HEK293T (cell line): Measurements from ENCODE around the gene CUEDC1.
A peak's percentile ranks its signal among the peaks of the same experiment; 100 is the strongest.

Experiments
- ARNT ChIP-seq: fragments of 450-650 bp; IDR thresholded peaks from 2 replicates; pipeline ENCODE4 v1.6.1; 2017; ENCODE audit warnings: mild to moderate bottlenecking
- BHLHE40 ChIP-seq: fragments of 450-650 bp; IDR thresholded peaks from 2 replicates; pipeline ENCODE4 v1.6.1; 2016; ENCODE audit warnings: mild to moderate bottlenecking, moderate library complexity, borderline replicate concordance
- CTBP1 ChIP-seq: fragments of 450-650 bp; IDR thresholded peaks from 2 replicates; pipeline ENCODE4 v1.6.1; 2016; ENCODE audit warnings: borderline replicate concordance
- FOXA1 ChIP-seq: fragments of 450-650 bp; IDR thresholded peaks from 2 replicates; pipeline ENCODE4 v1.6.1; 2016; ENCODE audit warnings: mild to moderate bottlenecking
- FOXK2 ChIP-seq: fragments of 450-650 bp; IDR thresholded peaks from 2 replicates; pipeline ENCODE4 v1.6.1; 2016; ENCODE audit warnings: mild to moderate bottlenecking
- FOXM1 ChIP-seq: fragments of 450-650 bp; IDR thresholded peaks from 2 replicates; pipeline ENCODE4 v1.6.1; 2017; ENCODE audit warnings: mild to moderate bottlenecking, borderline replicate concordance
- LEF1 ChIP-seq: fragments of 450-650 bp; IDR thresholded peaks from 2 replicates; pipeline ENCODE4 v1.6.1; 2017; ENCODE audit warnings: mild to moderate bottlenecking, borderline replicate concordance
- SUZ12 ChIP-seq: fragments of 450-650 bp; IDR thresholded peaks from 2 replicates; pipeline ENCODE4 v1.6.1; 2016; ENCODE audit warnings: mild to moderate bottlenecking
- TARDBP ChIP-seq: fragments of 450-650 bp; IDR thresholded peaks from 2 replicates; pipeline ENCODE4 v1.6.1; 2016
- ZNF384 ChIP-seq: fragments of 450-650 bp; IDR thresholded peaks from 2 replicates; pipeline ENCODE4 v1.6.1; 2016

DNA sequence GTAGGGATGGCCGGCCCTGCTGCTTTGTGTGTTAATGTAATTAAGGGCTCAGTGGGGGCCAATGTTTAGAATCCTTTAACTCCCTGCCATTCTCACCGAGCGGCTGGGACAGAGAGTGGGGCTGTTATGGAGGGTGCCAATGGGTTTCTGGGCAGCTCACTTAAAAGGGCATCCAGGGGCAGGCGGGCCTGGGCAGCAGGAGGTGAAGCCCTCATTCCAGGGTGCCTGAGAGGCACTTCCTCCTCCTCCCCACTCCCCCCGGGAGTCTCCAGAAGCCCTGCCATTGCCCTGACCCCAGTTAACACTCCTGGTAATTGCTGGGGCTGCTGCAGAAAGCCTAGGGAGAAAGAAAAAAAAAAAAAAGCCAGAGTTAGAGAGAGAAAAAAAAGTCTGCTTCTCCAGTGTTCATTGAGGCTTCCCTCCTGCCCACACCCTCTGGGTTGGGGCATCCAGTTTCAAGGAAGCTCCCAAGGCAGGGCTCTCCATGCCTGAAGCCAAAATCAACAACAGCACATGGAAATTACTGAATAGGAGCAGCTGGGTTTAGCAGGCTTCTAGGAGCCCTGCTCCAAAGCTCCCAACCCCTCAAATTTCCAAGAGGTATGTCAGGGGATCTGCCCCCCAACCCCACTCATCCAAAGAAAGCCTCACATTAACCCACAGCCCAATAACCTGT lies 28.0 kb downstream of the CUEDC1 start:
- TF ChIP-seq FOXK2 (no peak), FOXA1 (no peak), ARNT (no peak), SUZ12 (no peak), TARDBP (no peak), LEF1 (no peak), CTBP1 (no peak), FOXM1 (no peak), BHLHE40 (no peak), ZNF384 (peak; percentile 83)
